Measurements from ENCODE around the gene CLEC11A. TPM values are rescaled to one million over a fixed set of nuclear protein-coding genes. Genes with fewer than 3 reads are reported as not detected.
A peak's percentile ranks its signal among the peaks of the same experiment; 100 is the strongest.
"Not testable (repeated sequence)": the region's sequence is repeated elsewhere in the genome, so short reads cannot be mapped to it uniquely, and the experiment has no call there.

CLEC11A gene
- total RNA-seq, 1 experiment from 2014 or later, result 129 TPM

GRCh38 chr19:50721441-50722137, 1.6 kb upstream of the CLEC11A start:
- DNase-seq (ENCODE audit: low read depth), result no peak

GRCh38 chr19:50722201-50723013, 757 bp upstream of the CLEC11A start:
- DNase-seq (ENCODE audit: low read depth), result no peak

DNA sequence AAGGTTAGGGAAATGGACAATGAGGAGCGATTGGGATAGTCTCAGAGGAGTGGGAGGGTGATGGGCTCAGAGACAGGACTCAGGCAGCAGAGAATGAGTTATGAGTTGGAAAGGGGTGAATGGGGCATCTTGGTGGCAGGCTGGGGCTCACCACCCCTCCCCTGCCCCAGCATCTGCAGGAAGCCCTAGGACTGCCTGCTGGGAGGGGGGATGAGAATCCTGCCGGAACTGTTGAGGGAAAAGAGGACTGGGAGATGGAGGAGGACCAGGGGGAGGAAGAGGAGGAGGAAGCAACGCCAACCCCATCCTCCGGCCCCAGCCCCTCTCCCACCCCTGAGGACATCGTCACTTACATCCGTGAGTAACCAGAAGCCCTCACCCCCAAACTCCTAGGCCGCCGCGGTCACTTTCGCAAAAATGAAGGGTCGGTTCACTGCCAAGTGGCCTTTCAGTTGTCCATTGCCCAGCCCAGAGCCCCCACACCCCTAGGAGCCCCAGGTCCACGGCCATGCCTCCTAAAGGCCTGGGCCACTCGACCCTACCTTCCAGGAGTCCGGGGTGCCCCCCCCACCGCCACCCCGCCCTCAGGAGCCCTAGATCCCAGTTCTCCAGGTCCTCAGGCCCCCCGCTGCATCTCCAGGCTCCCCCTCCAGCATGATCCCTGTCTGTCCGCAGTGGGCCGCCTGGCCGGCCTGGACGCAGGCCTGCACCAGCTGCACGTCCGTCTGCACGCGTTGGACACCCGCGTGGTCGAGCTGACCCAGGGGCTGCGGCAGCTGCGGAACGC, 764 bp downstream of the CLEC11A start:
- no peak for DNase-seq (ENCODE audit: low read depth)

GRCh38 chr19:50724522-50725217, 1.5 kb downstream of the CLEC11A start:
- peak; percentile 98 for DNase-seq (ENCODE audit: low read depth)

- no peak for DNase-seq (ENCODE audit: low read depth)
Measured at GRCh38 chr19:50725218-50725910, 2.2 kb downstream of the CLEC11A start.

DNA sequence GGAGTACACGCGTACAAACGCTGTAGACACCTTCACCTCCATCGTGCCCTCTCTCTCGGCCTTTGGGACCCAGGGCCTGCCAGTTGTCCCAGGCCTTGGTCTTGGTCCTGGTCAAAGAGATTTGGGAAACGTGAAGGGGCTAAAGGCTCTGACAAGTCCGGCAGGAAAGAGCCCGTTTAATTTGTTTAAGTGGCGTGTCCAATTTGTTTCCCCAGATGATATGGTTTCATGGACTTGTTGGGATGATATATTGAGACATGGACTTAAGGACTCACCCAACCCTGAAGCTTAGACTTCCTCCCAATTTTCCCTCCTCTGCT, 2.7 kb downstream of the CLEC11A start:
- DNase-seq (ENCODE audit: low read depth), result no peak

DNA sequence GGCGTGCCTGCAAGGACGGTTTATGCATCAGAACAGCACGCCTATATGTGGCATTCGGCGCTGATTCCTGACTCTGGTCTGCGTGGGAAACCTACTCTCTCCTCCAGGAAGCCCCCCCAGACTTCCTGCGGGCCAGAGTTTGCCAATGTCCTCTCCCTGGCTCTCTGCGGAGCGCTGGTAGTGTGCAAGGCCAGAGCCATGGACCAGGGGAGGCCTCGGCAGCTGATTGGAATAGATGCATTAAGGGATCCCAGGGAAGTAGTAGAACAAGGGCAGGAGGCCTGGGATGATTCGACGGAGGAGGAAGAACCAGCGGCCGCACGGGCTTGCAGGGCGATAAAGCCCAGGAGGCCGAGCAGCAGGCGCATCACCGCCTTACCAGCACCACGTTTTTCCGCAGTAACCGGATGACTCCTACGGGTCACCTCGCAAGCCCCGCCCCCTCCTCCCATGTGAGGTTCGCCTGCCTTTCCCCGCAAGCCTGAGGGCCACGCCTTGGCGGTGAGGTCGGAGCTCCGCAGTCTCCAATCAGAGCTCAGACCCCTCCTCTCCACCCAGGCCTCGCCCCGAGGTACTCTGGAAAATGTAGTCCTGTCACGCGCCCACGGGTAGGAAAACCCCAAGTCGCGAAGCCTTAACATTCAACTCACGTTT, 5.0 kb downstream of the CLEC11A start:
- no peak for DNase-seq (ENCODE audit: low read depth)

DNA sequence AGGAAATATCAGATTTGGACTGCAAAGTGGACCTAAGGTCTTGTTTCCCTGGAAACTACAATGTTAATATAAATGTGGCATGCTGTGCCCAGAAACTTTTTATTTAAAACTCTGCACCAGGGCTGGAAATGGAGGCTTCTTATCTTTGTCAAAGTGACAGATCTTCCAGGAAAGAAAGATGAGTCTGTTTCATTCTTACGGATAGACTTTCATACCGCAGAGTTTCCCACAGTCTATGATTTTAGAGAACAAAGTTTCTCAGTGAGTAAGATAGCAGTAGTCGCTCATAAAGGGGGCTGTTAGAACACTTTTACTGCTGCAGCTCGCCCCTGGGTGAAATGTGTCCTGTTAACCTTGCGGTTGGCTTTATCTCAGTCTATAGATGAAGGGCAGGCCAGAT, 6.7 kb downstream of the CLEC11A start:
- DNase-seq (ENCODE audit: low read depth), result no peak

DNA sequence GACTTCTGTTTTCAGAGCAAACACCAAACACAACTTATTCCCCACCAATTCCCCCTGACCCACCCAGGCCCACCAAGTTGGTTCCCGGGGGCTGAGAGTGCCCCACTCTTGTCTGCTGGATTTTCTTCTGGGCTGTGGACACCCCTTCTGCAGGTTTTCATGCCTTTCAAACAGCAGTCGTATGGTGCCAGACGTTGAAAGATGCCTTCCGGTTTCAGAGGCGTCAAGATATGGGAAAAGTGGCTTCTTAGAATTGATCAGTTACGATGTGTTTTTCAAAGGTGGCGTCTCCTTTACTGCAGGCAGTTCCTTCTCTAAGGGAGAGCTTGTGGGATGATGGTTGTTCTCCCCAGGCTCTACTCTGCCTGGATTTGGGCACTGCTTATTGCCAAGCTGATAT, 12.7 kb downstream of the CLEC11A start:
- DNase-seq (ENCODE audit: low read depth), result no peak

- DNase-seq (ENCODE audit: low read depth), result no peak
Measured at GRCh38 chr19:50736338-50736737, 13.2 kb downstream of the CLEC11A start.

DNA sequence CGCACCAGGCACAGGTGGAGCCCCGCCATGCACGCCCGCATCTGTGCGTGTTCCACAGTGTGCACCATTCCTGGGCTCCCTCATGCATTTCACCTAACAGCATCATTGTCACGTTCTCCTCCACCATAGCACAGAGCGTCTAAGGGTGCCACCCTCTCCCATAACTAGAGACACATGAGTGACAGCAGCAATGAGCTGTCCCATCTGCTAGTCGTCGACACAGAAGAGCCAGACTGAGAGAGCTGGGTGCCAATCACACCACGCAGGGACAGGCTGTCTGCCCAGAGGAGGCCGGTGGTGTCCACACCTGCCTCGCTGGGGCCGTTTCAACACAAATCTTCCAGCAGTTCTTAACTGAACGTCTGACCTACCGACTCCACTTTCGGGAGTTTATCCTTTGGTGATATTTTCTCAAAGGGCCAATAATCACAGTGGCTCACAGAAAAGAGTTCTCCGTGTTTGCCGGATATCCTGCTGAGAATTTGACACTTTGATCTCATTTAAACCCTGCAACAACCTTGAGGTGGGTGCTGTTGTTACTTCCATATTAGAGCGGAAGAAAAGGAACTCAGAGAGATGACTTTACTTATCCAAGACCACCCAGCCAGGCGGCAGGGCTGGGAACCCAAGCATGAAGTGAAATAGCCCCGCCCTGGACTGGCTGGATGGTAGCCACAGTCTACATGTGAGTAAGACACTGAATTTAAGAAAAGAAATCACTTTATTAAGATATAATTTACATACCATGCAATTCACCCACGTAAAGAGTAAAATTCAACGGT, 16.2 kb downstream of the CLEC11A start:
- DNase-seq (ENCODE audit: low read depth), result no peak

DNA sequence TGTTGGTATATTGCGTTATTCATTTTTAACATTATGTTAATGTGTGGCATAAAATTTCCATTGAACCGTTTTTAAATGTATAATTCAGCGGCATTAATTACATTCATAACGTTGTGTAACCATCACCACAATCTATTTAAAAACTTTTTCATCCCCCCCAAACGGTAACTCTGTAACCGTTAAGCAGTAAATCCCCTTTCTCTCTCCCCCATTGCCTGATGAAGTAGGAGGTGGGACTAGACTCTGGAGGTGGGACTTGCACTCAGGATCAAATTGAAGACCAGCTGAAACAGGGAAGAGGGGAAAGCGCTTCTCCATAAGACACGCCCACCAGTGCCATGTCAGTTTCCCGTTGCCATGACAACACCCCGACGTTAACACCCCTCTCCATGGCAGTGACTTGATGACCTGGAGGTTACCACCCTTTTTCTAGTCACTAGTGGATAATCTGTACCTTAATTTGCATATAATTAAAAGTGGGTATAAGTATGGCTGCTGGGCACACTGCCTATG, 16.8 kb downstream of the CLEC11A start:
- DNase-seq (ENCODE audit: low read depth), result no peak

DNA sequence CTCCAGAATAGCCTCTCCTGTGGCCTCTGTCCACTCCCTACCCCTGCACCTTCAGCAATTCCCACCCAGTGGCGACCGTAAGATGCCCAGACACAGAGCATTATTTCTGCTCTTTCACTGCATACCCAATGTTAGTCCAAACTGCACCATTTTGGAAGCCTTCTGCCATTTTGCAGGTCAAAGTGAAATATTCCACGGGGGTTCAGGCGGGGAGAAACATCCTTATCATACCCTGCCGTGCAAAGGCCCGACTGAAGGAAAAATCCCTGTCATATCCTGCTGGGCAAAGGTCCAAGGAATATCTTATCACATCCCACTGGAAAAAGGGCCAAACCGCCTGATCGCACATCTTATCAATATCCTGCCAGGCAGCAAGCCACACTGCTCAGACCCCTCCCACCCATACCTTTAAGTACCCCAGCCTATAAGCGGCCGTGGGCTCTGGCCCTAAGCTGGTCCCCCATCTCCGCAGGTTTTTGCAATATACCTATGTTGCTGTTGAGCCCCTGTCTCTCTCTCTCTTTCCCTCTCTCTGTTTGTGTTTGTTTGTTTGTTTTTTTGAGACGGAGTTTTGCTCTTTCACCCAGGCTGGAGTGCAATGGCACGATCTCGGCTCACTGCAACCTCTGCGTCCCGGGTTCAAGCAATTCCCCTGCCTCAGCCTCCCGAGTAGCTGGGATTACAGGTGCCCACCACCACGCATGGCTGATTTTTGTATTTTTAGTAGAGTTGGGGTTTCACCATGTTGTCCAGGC, 18.2 kb downstream of the CLEC11A start:
- DNase-seq (ENCODE audit: low read depth), result no peak

- no peak for DNase-seq (ENCODE audit: low read depth)
Measured at GRCh38 chr19:50743537-50743936, 20.4 kb downstream of the CLEC11A start.

GRCh38 chr19:50745221-50745620, 22.1 kb downstream of the CLEC11A start:
- DNase-seq (ENCODE audit: low read depth), result no peak

- DNase-seq (ENCODE audit: low read depth), result not testable (repeated sequence)
Measured at GRCh38 chr19:50747141-50747540, 24.0 kb downstream of the CLEC11A start.

- DNase-seq (ENCODE audit: low read depth), result no peak
Measured at GRCh38 chr19:50749490-50749889, 26.3 kb downstream of the CLEC11A start.

- DNase-seq (ENCODE audit: low read depth), result no peak
Measured at GRCh38 chr19:50750010-50750409, 26.8 kb downstream of the CLEC11A start.

GRCh38 chr19:50753879-50754278, 30.7 kb downstream of the CLEC11A start:
- DNase-seq (ENCODE audit: low read depth), result no peak
